Body of pancreas (tissue), 4 donors: ENCODE data around the gene MTA1. TPM values are rescaled to one million over a fixed set of nuclear protein-coding genes. Genes with fewer than 3 reads are reported as not detected.

Source experiments
- ATAC-seq: fragments of 150-250 bp; one replicate; pipeline ENCODE4 v1.9.1; 2016
- DNase-seq, 4 donors: peaks; one replicate each; pipeline ENCODE4 v3.0.0-alpha.2; 2019
- H3K27ac ChIP-seq, 4 donors: fragments of 200-600 bp; sonication (generic); 1 replicate in 3 of 4; 2 replicates in 1 of 4; pipeline versions ENCODE4 v1.5.1 to v1.6.1; 2016 to 2019; ENCODE audit warnings: mild to moderate bottlenecking in 1 of 4, mixed read lengths in 1 of 4, moderate library complexity in 1 of 4
- H3K27me3 ChIP-seq, 2 donors: fragments of 200-600 bp; sonication (generic); one replicate each; pipeline ENCODE4 v1.6.0; 2016; ENCODE audit warnings: mild to moderate bottlenecking in 1 of 2
- H3K36me3 ChIP-seq, 2 donors: fragments of 200-600 bp; sonication (generic); replicated peaks in 1 of 2; 2 replicates each; pipeline ENCODE4 v1.5.1; 2016; ENCODE audit warnings: low read depth in 2 of 2; ENCODE audit not compliant: insufficient read depth in 1 of 2
- H3K4me1 ChIP-seq: fragments of 200-600 bp; sonication (generic); one replicate; pipeline ENCODE4 v1.6.0; 2016
- H3K4me3 ChIP-seq, 2 donors: fragments of 200-600 bp; sonication (generic); 1 replicate in 1 of 2; 2 replicates in 1 of 2; pipeline ENCODE4 v1.5.1; 2016 to 2019
- H3K9me3 ChIP-seq, 3 donors: fragments of 200-600 bp; sonication (generic); 1 replicate in 2 of 3; 2 replicates in 1 of 3; pipeline ENCODE4 v1.5.1; 2016
- CTCF ChIP-seq, 7 experiments: fragments of 450-650 bp in 4 of 7; fragments of 200-600 bp in 3 of 7; sonication (generic) in 3 of 7; IDR thresholded peaks; one replicate each; pipeline ENCODE4 v1.5.1; 2016 to 2019; ENCODE audit warnings: antibody characterized with exemption in 7 of 7
- POLR2A ChIP-seq, 3 donors: fragments of 450-650 bp; IDR thresholded peaks; one replicate each; pipeline ENCODE4 v1.6.1; 2016; ENCODE audit warnings: antibody characterized with exemption in 3 of 3, mild to moderate bottlenecking in 2 of 3
- WGBS, 2 donors: methylation state at CpG; one replicate each; pipeline ENCODE4 v1.1.5; 2017; 5-methylcytosine and 5-hydroxymethylcytosine counted together
- intact Hi-C: fragments of 100-400 bp; cut with DNase I; formaldehyde crosslinking; loops from one replicate; pipeline ENCODE4 v1.15.1; 2023
- total RNA-seq, 2 donors: library from RNA; depleted of rRNA; stranded (reverse); fragments of >200 nt; gene quantifications; one replicate each; pipeline ENCODE4 v1.1.0, GENCODE V29; 2016

Gene MTA1
- total RNA-seq, 2 donors from 2014 or later, result 69.8 to 92.6 TPM

GRCh38 chr14:105482486-105483110, 63.0 kb downstream of the MTA1 start:
- WGBS, 2 donors, result 74% methylated on average over 18 of the region's 18 CpGs; no CpG with 5 or more reads in 1 of the 2 donors

GRCh38 chr14:105483300-105484068, 63.9 kb downstream of the MTA1 start:
- Histone ChIP-seq H3K4me1 (peaks cover 72% of the 10 kb centered on the region), H3K36me3 (no peaks in the 10 kb centered on the region), H3K9me3 (no peaks in the 10 kb centered on the region), H3K27ac (peak overlapping the region; percentile 18 to 97 (median 91)), H3K27me3 (peaks cover 0 to 26% of the 10 kb centered on the region in 2 donors), H3K4me3 (no peak overlapping the region)
- no peak for DNase-seq
- no peak for ATAC-seq
- no peak for TF ChIP-seq CTCF (IDR thresholded peaks at IDR 0.05)
- TF ChIP-seq POLR2A (IDR thresholded peaks at IDR 0.05), result no peak
- WGBS, 2 donors, result 37 to 67% methylated on average over 2 to 17 of the region's 18 CpGs
- intact Hi-C loops, result no loop called here

More at GRCh38 chr14:105482486-105483110, 63.0 kb downstream of the MTA1 start:
- H3K4me3 ChIP-seq, result no peak overlapping the region
- DNase-seq, result no peak
- H3K9me3 ChIP-seq, result no peaks in the 10 kb centered on the region
- ATAC-seq, result no peak
- peaks cover 0 to 28% of the 10 kb centered on the region in 2 donors for H3K27me3 ChIP-seq
- peak overlapping the region; percentile 18 to 97 (median 91) for H3K27ac ChIP-seq
- TF ChIP-seq POLR2A (IDR thresholded peaks at IDR 0.05), result no peak
- TF ChIP-seq CTCF (IDR thresholded peaks at IDR 0.05), result no peak
- H3K4me1 ChIP-seq, result peaks cover 74% of the 10 kb centered on the region
- H3K36me3 ChIP-seq, result no peaks in the 10 kb centered on the region
- intact Hi-C loops, result no loop called here

GRCh38 chr14:105484069-105484996, 64.7 kb downstream of the MTA1 start:
- 76 to 81% methylated on average over 15 to 19 of the region's 20 CpGs for WGBS, 2 donors

GRCh38 chr14:105484997-105485393, 65.4 kb downstream of the MTA1 start:
- intact Hi-C loops, result loop anchor here (5.0 kb wide), 1 partner anchor 118 kb away; no protein-coding TSS in a partner anchor
- Histone ChIP-seq H3K27ac (no peak overlapping the region), H3K27me3 (peaks cover 0 to 18% of the 10 kb centered on the region in 2 donors), H3K4me1 (peaks cover 84% of the 10 kb centered on the region), H3K9me3 (no peaks in the 10 kb centered on the region), H3K4me3 (no peak overlapping the region), H3K36me3 (no peaks in the 10 kb centered on the region)
- 92 to 100% methylated on average over 1 to 16 of the region's 16 CpGs for WGBS, 2 donors
- no peak for ATAC-seq
- TF ChIP-seq POLR2A (IDR thresholded peaks at IDR 0.05), result no peak
- TF ChIP-seq CTCF (IDR thresholded peaks at IDR 0.05), result no peak
- no peak for DNase-seq

More at GRCh38 chr14:105484069-105484996, 64.7 kb downstream of the MTA1 start:
- H3K4me1 ChIP-seq, result peaks cover 80% of the 10 kb centered on the region
- TF ChIP-seq POLR2A (IDR thresholded peaks at IDR 0.05), result no peak
- TF ChIP-seq CTCF (IDR thresholded peaks at IDR 0.05), result no peak
- no peak overlapping the region for H3K4me3 ChIP-seq
- H3K27ac ChIP-seq, result no peak overlapping the region
- intact Hi-C loops, result no loop called here
- H3K9me3 ChIP-seq, result no peaks in the 10 kb centered on the region
- H3K36me3 ChIP-seq, result no peaks in the 10 kb centered on the region
- ATAC-seq (no peak), DNase-seq (no peak)
- H3K27me3 ChIP-seq, result peaks cover 0 to 21% of the 10 kb centered on the region in 2 donors
